ENCODE data around the gene DVL1. TPM values are rescaled to one million over a fixed set of nuclear protein-coding genes. Genes with fewer than 3 reads are reported as not detected.
A peak's percentile ranks its signal among the peaks of the same experiment; 100 is the strongest.

DVL1 gene
- total and polyA plus RNA-seq, 2 of the 13 experiments (the other 11 are each of a cell fraction or from before 2014, with no cell fraction given) = 30.8 to 60.4 TPM

GRCh38 chr1:1322418-1322817 is 26.8 kb downstream of the DVL1 start:
- DNase-seq (ENCODE audit: low spot score) (no peak), ATAC-seq (no peak), FAIRE-seq (no peak)
- POLR2A ChIA-PET = no interaction called here
- WGBS (ENCODE audit: low lambda C conversion rate) = 96% methylated on average over 13 of the region's 14 CpGs
- H3K27me3 ChIP-seq (ENCODE audit: control insufficient read depth in 1 of 2, insufficient read depth in 2 of 2, low read length in 2 of 2) = no peaks in the 10 kb centered on the region
- no peak overlapping the region for H3K27ac ChIP-seq (ENCODE audit: extremely low read length, insufficient read depth, low read length)
- H3K36me3 ChIP-seq (replicated peaks in 1 of 2; ENCODE audit: control insufficient read depth in 1 of 2, insufficient read depth in 2 of 2, low read length in 2 of 2) = peaks cover 7 to 27% of the 10 kb centered on the region in 2 experiments; a peak in 4 of 5 replicates
- in situ Hi-C loops (cut with HindIII; ENCODE audit: extremely low pct_ligation_motif_present, low pct_unique_long_range_greater_than_20kb) (no loop called here), intact Hi-C loops (cut with micrococcal nuclease; ENCODE audit: unreplicated experiment) (no loop called here)
- H3K9ac ChIP-seq (ENCODE audit: insufficient read depth, low read depth, low read length) = no peak overlapping the region
- BruUV-seq (replicated peaks) = no TSS peak
- peak overlapping the region; percentile 70; the same call in 1 of the 2 replicates for H3K4me2 ChIP-seq (ENCODE audit: low read depth, low read length)
- no peak for TF ChIP-seq CREBL2 (CRISPR knock-in tag; IDR thresholded peaks at IDR 0.05; ENCODE audit: borderline replicate concordance)
- TF ChIP-seq ZNF354B (CRISPR knock-in tag; IDR thresholded peaks at IDR 0.05) = no peak
- no peak for TF ChIP-seq ZNF850 (CRISPR knock-in tag; conservative IDR thresholded peaks at IDR 0.05)
- TF ChIP-seq PAX8 (CRISPR knock-in tag; IDR thresholded peaks at IDR 0.05; ENCODE audit: borderline replicate concordance) = no peak
- TF ChIP-seq MEIS2 (CRISPR knock-in tag; IDR thresholded peaks at IDR 0.05) = no peak
- H2AFZ ChIP-seq (ENCODE audit: low read length) = no peak overlapping the region
- peaks cover 10% of the 10 kb centered on the region; the same call in 1 of the 2 replicates for H4K20me1 ChIP-seq (ENCODE audit: insufficient read depth, low read length)
- peak overlapping the region in 1 of 3 experiments; percentile 54; a peak in 1 of 6 replicates for H3K4me3 ChIP-seq (replicated peaks in 1 of 3; ENCODE audit: insufficient read depth in 1 of 3, low read depth in 2 of 3, low read length in 3 of 3)
- H3K79me2 ChIP-seq (ENCODE audit: insufficient read depth, low read length) = peaks cover 53% of the 10 kb centered on the region
- CTCF ChIA-PET (ENCODE audit: low intra/inter-chr PET ratio, low total read pairs) = no interaction called here
- H3K4me1 ChIP-seq (ENCODE audit: insufficient read depth, low read length) = peaks cover 23% of the 10 kb centered on the region
- no peaks in the 10 kb centered on the region for H3K9me3 ChIP-seq (ENCODE audit: low read length)

GRCh38 chr1:1321477-1321876 is 27.7 kb downstream of the DVL1 start:
- Histone ChIP-seq H4K20me1 (ENCODE audit: insufficient read depth, low read length) (peaks cover 10% of the 10 kb centered on the region; the same call in 1 of the 2 replicates), H3K4me3 (replicated peaks in 1 of 3; ENCODE audit: insufficient read depth in 1 of 3, low read depth in 2 of 3, low read length in 3 of 3) (no peak overlapping the region), H3K4me2 (ENCODE audit: low read depth, low read length) (no peak overlapping the region; the same call in 1 of the 2 replicates), H3K27me3 (ENCODE audit: control insufficient read depth in 1 of 2, insufficient read depth in 2 of 2, low read length in 2 of 2) (no peaks in the 10 kb centered on the region), H3K27ac (ENCODE audit: extremely low read length, insufficient read depth, low read length) (no peak overlapping the region), H3K4me1 (ENCODE audit: insufficient read depth, low read length) (peaks cover 22% of the 10 kb centered on the region), H3K79me2 (ENCODE audit: insufficient read depth, low read length) (peaks cover 54% of the 10 kb centered on the region), H3K9me3 (ENCODE audit: low read length) (no peaks in the 10 kb centered on the region), H3K36me3 (replicated peaks in 1 of 2; ENCODE audit: control insufficient read depth in 1 of 2, insufficient read depth in 2 of 2, low read length in 2 of 2) (peaks cover 7 to 28% of the 10 kb centered on the region in 2 experiments; a peak in 4 of 5 replicates), H3K9ac (ENCODE audit: insufficient read depth, low read depth, low read length) (no peak overlapping the region), H2AFZ (ENCODE audit: low read length) (no peak overlapping the region)
- in situ Hi-C loops (cut with HindIII; ENCODE audit: extremely low pct_ligation_motif_present, low pct_unique_long_range_greater_than_20kb) = no loop called here
- TF ChIP-seq ZBTB38 (CRISPR knock-in tag; IDR thresholded peaks at IDR 0.05) (no peak), AKAP8 (CRISPR knock-in tag; IDR thresholded peaks at IDR 0.05) (no peak), ATRX (CRISPR knock-in tag; IDR thresholded peaks at IDR 0.05; ENCODE audit: borderline replicate concordance) (no peak), RBFOX2 (IDR thresholded peaks at IDR 0.05; ENCODE audit: low read depth, low read length) (peak; percentile 40; the same call in 1 of the 2 replicates), ZBTB39 (CRISPR knock-in tag; IDR thresholded peaks at IDR 0.05) (no peak)
- DNase-seq (ENCODE audit: low spot score) (no peak), FAIRE-seq (no peak), ATAC-seq (no peak)
- POLR2A ChIA-PET = no interaction called here
- intact Hi-C loops (cut with micrococcal nuclease; ENCODE audit: unreplicated experiment) = no loop called here
- WGBS (ENCODE audit: low lambda C conversion rate) = 96% methylated on average over 4 of the region's 8 CpGs
- no TSS peak for BruUV-seq (replicated peaks)
- CTCF ChIA-PET (ENCODE audit: low intra/inter-chr PET ratio, low total read pairs) = no interaction called here

Data from HepG2 (cell line).